ENCODE data around the gene GNRH2. TPM values are rescaled to one million over a fixed set of nuclear protein-coding genes. Genes with fewer than 3 reads are reported as not detected.
A peak's percentile ranks its signal among the peaks of the same experiment; 100 is the strongest.
"Not testable (repeated sequence)": the region's sequence is repeated elsewhere in the genome, so short reads cannot be mapped to it uniquely, and the experiment has no call there.

The GNRH2 gene
- total RNA-seq, 1 donor from 2014 or later = 2.7 TPM

- H3K27me3 Mint-ChIP-seq = peaks cover 4% of the 10 kb centered on the region
- peak within 1 kb of the TSS; percentile 73 for H3K4me3 Mint-ChIP-seq
- peaks cover 4% of the 10 kb centered on the region for H3K36me3 Mint-ChIP-seq (ENCODE audit: low read depth)
- peak within 1 kb of the TSS; percentile 68 for H3K27ac Mint-ChIP-seq
- intact Hi-C loops (cut with micrococcal nuclease) = no loop called here
- H3K4me1 Mint-ChIP-seq = peaks cover 24% of the 10 kb centered on the region
- no peaks in the 10 kb centered on the region for H3K9me3 Mint-ChIP-seq
- DNase-seq = peak; percentile 88
Measured at GRCh38 chr20:3071610-3072529, 28.4 kb downstream of the GNRH2 start, which contains the start of gene OXT. TSS of gene OXT (plus strand) at chr20:3071620. CDS start at chr20:3071656, 36 bp downstream.

GRCh38 chr20:3072530-3073250, 29.3 kb downstream of the GNRH2 start:
- Mint-ChIP-seq H3K4me3 (peak overlapping the region; percentile 73), H3K9me3 (peaks cover 1% of the 10 kb centered on the region), H3K36me3 (ENCODE audit: low read depth) (peaks cover 4% of the 10 kb centered on the region), H3K27me3 (peaks cover 4% of the 10 kb centered on the region), H3K27ac (peak overlapping the region; percentile 68), H3K4me1 (peaks cover 29% of the 10 kb centered on the region)
- DNase-seq = no peak
- intact Hi-C loops (cut with micrococcal nuclease) = no loop called here

- peaks cover 33% of the 10 kb centered on the region for H3K4me1 Mint-ChIP-seq
- H3K27me3 Mint-ChIP-seq; intact Hi-C loops (cut with micrococcal nuclease); H3K27ac Mint-ChIP-seq; H3K36me3 Mint-ChIP-seq (ENCODE audit: low read depth); H3K9me3 Mint-ChIP-seq; DNase-seq; H3K4me3 Mint-ChIP-seq: not testable (repeated sequence)
Measured at GRCh38 chr20:3073251-3073643, 29.8 kb downstream of the GNRH2 start.

GRCh38 chr20:3074812-3075211, 31.4 kb downstream of the GNRH2 start:
- peaks cover 33% of the 10 kb centered on the region for H3K4me1 Mint-ChIP-seq
- H3K4me3 Mint-ChIP-seq = no peak overlapping the region
- H3K36me3 Mint-ChIP-seq (ENCODE audit: low read depth) = peaks cover 2% of the 10 kb centered on the region
- intact Hi-C loops (cut with micrococcal nuclease) = no loop called here
- H3K9me3 Mint-ChIP-seq = peaks cover 6% of the 10 kb centered on the region
- no peak overlapping the region for H3K27ac Mint-ChIP-seq
- no peak for DNase-seq
- H3K27me3 Mint-ChIP-seq = peaks cover 15% of the 10 kb centered on the region

- H3K27ac Mint-ChIP-seq; DNase-seq; H3K36me3 Mint-ChIP-seq (ENCODE audit: low read depth); intact Hi-C loops (cut with micrococcal nuclease); H3K9me3 Mint-ChIP-seq; H3K4me3 Mint-ChIP-seq: not testable (repeated sequence)
- Mint-ChIP-seq H3K27me3 (peaks cover 19% of the 10 kb centered on the region), H3K4me1 (peaks cover 33% of the 10 kb centered on the region)
Measured at GRCh38 chr20:3075315-3075714, 31.9 kb downstream of the GNRH2 start.

GRCh38 chr20:3077618-3078134, 34.3 kb downstream of the GNRH2 start:
- H3K27ac Mint-ChIP-seq = peak overlapping the region; percentile 21

GRCh38 chr20:3080939-3081388, 37.5 kb downstream of the GNRH2 start:
- Mint-ChIP-seq H3K9me3 (peaks cover 6% of the 10 kb centered on the region), H3K4me3 (no peak overlapping the region), H3K27ac (no peak overlapping the region), H3K4me1 (peaks cover 18% of the 10 kb centered on the region), H3K36me3 (ENCODE audit: low read depth) (peaks cover 2% of the 10 kb centered on the region), H3K27me3 (peaks cover 56% of the 10 kb centered on the region)
- intact Hi-C loops (cut with micrococcal nuclease) = loop anchor here (5.0 kb wide), 1 partner anchor 36 kb away; no protein-coding TSS in a partner anchor
- DNase-seq = no peak

More at GRCh38 chr20:3077618-3078134, 34.3 kb downstream of the GNRH2 start:
- peak; percentile 75 for DNase-seq
- H3K36me3 Mint-ChIP-seq (ENCODE audit: low read depth) = peaks cover 2% of the 10 kb centered on the region
- intact Hi-C loops (cut with micrococcal nuclease) = no loop called here
- H3K4me3 Mint-ChIP-seq = peak overlapping the region; percentile 32
- H3K9me3 Mint-ChIP-seq = peaks cover 6% of the 10 kb centered on the region
- peaks cover 24% of the 10 kb centered on the region for H3K4me1 Mint-ChIP-seq
- H3K27me3 Mint-ChIP-seq = peaks cover 39% of the 10 kb centered on the region

GRCh38 chr20:3081641-3082040, 38.2 kb downstream of the GNRH2 start:
- DNase-seq = no peak
- peak overlapping the region; percentile 76 for H3K4me3 Mint-ChIP-seq
- peaks cover 18% of the 10 kb centered on the region for H3K4me1 Mint-ChIP-seq
- H3K27ac Mint-ChIP-seq = no peak overlapping the region
- peaks cover 2% of the 10 kb centered on the region for H3K36me3 Mint-ChIP-seq (ENCODE audit: low read depth)
- intact Hi-C loops (cut with micrococcal nuclease) = loop anchor here (5.0 kb wide), 1 partner anchor 36 kb away; no protein-coding TSS in a partner anchor
- H3K9me3 Mint-ChIP-seq = peaks cover 6% of the 10 kb centered on the region
- H3K27me3 Mint-ChIP-seq = peaks cover 56% of the 10 kb centered on the region

- peaks cover 58% of the 10 kb centered on the region for H3K27me3 Mint-ChIP-seq
- H3K27ac Mint-ChIP-seq = no peak overlapping the region
- peaks cover 12% of the 10 kb centered on the region for H3K4me1 Mint-ChIP-seq
- H3K36me3 Mint-ChIP-seq (ENCODE audit: low read depth) = peaks cover 2% of the 10 kb centered on the region
- H3K4me3 Mint-ChIP-seq = peak overlapping the region; percentile 76
- peak; percentile 65 for DNase-seq
- peaks cover 6% of the 10 kb centered on the region for H3K9me3 Mint-ChIP-seq
- intact Hi-C loops (cut with micrococcal nuclease) = loop anchor here (5.0 kb wide), 1 partner anchor 35 kb away; no protein-coding TSS in a partner anchor
Measured at GRCh38 chr20:3082306-3082951, 39.0 kb downstream of the GNRH2 start.

GRCh38 chr20:3082955-3083952, 39.8 kb downstream of the GNRH2 start:
- H3K36me3 Mint-ChIP-seq (ENCODE audit: low read depth) = no peaks in the 10 kb centered on the region
- peaks cover 56% of the 10 kb centered on the region for H3K27me3 Mint-ChIP-seq
- H3K4me3 Mint-ChIP-seq = peak overlapping the region; percentile 59
- no peak overlapping the region for H3K27ac Mint-ChIP-seq
- H3K4me1 Mint-ChIP-seq = peaks cover 6% of the 10 kb centered on the region
- no peak for DNase-seq
- no peaks in the 10 kb centered on the region for H3K9me3 Mint-ChIP-seq
- intact Hi-C loops (cut with micrococcal nuclease) = loop anchor here (5.0 kb wide), 1 partner anchor 34 kb away; no protein-coding TSS in a partner anchor

- H3K4me3 Mint-ChIP-seq = peak within 1 kb of the TSS; percentile 59
- no peaks in the 10 kb centered on the region for H3K9me3 Mint-ChIP-seq
- no peak within 1 kb of the TSS for H3K27ac Mint-ChIP-seq
- H3K27me3 Mint-ChIP-seq = peaks cover 56% of the 10 kb centered on the region
- H3K36me3 Mint-ChIP-seq (ENCODE audit: low read depth) = no peaks in the 10 kb centered on the region
- DNase-seq = no peak
- H3K4me1 Mint-ChIP-seq = peaks cover 6% of the 10 kb centered on the region
- intact Hi-C loops (cut with micrococcal nuclease) = loop anchor here (5.0 kb wide), 1 partner anchor 33 kb away; no protein-coding TSS in a partner anchor
Measured at GRCh38 chr20:3084283-3084985, 41.0 kb downstream of the GNRH2 start, which contains the start of gene AVP. TSS of gene AVP (minus strand) at chr20:3084724. CDS start at chr20:3084674, 50 bp downstream.

- intact Hi-C loops (cut with micrococcal nuclease) = loop anchor here (5.0 kb wide), 1 partner anchor 32 kb away; no protein-coding TSS in a partner anchor
- H3K4me3 Mint-ChIP-seq = no peak overlapping the region
- H3K36me3 Mint-ChIP-seq (ENCODE audit: low read depth) = no peaks in the 10 kb centered on the region
- no peaks in the 10 kb centered on the region for H3K9me3 Mint-ChIP-seq
- peaks cover 6% of the 10 kb centered on the region for H3K4me1 Mint-ChIP-seq
- H3K27ac Mint-ChIP-seq = no peak overlapping the region
- H3K27me3 Mint-ChIP-seq = peaks cover 56% of the 10 kb centered on the region
- no peak for DNase-seq
Measured at GRCh38 chr20:3084986-3085360, 41.6 kb downstream of the GNRH2 start.

All from activated CD4-positive, alpha-beta T cell treated with anti-CD3 and anti-CD28 coated beads, Interleukin-2, amount 10 ng/mL, durations not matched to agents 24 days and 14 days (primary cell).